ENCODE results near the gene COL10A1.

COL10A1 gene

GRCh38 chr6:116078945-116079344, 47.0 kb downstream of the COL10A1 start:
- H3K9me2 ChIP-seq (ENCODE audit: low read depth, low read length) = no peaks in the 10 kb centered on the region
- no peak overlapping the region for H2AFZ ChIP-seq (ENCODE audit: low read length)
- H3K9me3 ChIP-seq (ENCODE audit: low read length) = no peaks in the 10 kb centered on the region
- H3K9ac ChIP-seq (ENCODE audit: low read length) = no peak overlapping the region
- H3K4me2 ChIP-seq (ENCODE audit: low read length) = no peak overlapping the region
- H4K20me1 ChIP-seq (ENCODE audit: insufficient read depth, low read length) = no peaks in the 10 kb centered on the region
- no peaks in the 10 kb centered on the region for H3K27me3 ChIP-seq (ENCODE audit: insufficient read depth, low read length)
- H3K36me3 ChIP-seq (ENCODE audit: insufficient read depth, low read length) = no peaks in the 10 kb centered on the region
- no peaks in the 10 kb centered on the region for H3F3A ChIP-seq (ENCODE audit: insufficient read depth, low read length)
- H3K4me1 ChIP-seq (ENCODE audit: insufficient read depth, low read length, severe bottlenecking) = no peaks in the 10 kb centered on the region
- no peaks in the 10 kb centered on the region for H3K79me2 ChIP-seq (ENCODE audit: insufficient read depth, low read length)
- TF ChIP-seq CTCF (IDR thresholded peaks at IDR 0.05; ENCODE audit: low read length) (no peak), EZH2 (IDR thresholded peaks at IDR 0.05; ENCODE audit: borderline replicate concordance, low read length) (no peak)
- no peak overlapping the region for H3K4me3 ChIP-seq (ENCODE audit: low read depth, low read length, poor library complexity, severe bottlenecking)
- no peak overlapping the region for H3K27ac ChIP-seq (ENCODE audit: low read depth, low read length, poor library complexity, severe bottlenecking)

GRCh38 chr6:116078522-116078921, 47.4 kb downstream of the COL10A1 start:
- Histone ChIP-seq H3K79me2 (ENCODE audit: insufficient read depth, low read length) (no peaks in the 10 kb centered on the region), H3K9me3 (ENCODE audit: low read length) (no peaks in the 10 kb centered on the region), H3K4me1 (ENCODE audit: insufficient read depth, low read length, severe bottlenecking) (no peaks in the 10 kb centered on the region), H3F3A (ENCODE audit: insufficient read depth, low read length) (no peaks in the 10 kb centered on the region), H2AFZ (ENCODE audit: low read length) (no peak overlapping the region), H3K9me2 (ENCODE audit: low read depth, low read length) (no peaks in the 10 kb centered on the region), H4K20me1 (ENCODE audit: insufficient read depth, low read length) (no peaks in the 10 kb centered on the region), H3K27me3 (ENCODE audit: insufficient read depth, low read length) (no peaks in the 10 kb centered on the region), H3K4me3 (ENCODE audit: low read depth, low read length, poor library complexity, severe bottlenecking) (no peak overlapping the region), H3K27ac (ENCODE audit: low read depth, low read length, poor library complexity, severe bottlenecking) (no peak overlapping the region), H3K36me3 (ENCODE audit: insufficient read depth, low read length) (no peaks in the 10 kb centered on the region), H3K4me2 (ENCODE audit: low read length) (no peak overlapping the region), H3K9ac (ENCODE audit: low read length) (no peak overlapping the region)
- no peak for TF ChIP-seq CTCF (IDR thresholded peaks at IDR 0.05; ENCODE audit: low read length)
- TF ChIP-seq EZH2 (IDR thresholded peaks at IDR 0.05; ENCODE audit: borderline replicate concordance, low read length) = no peak

- H3K4me1 ChIP-seq (ENCODE audit: insufficient read depth, low read length, severe bottlenecking) = no peaks in the 10 kb centered on the region
- H2AFZ ChIP-seq (ENCODE audit: low read length) = no peak overlapping the region
- no peak overlapping the region for H3K4me2 ChIP-seq (ENCODE audit: low read length)
- H3K9me2 ChIP-seq (ENCODE audit: low read depth, low read length) = no peaks in the 10 kb centered on the region
- no peak overlapping the region for H3K4me3 ChIP-seq (ENCODE audit: low read depth, low read length, poor library complexity, severe bottlenecking)
- no peaks in the 10 kb centered on the region for H3K9me3 ChIP-seq (ENCODE audit: low read length)
- no peaks in the 10 kb centered on the region for H4K20me1 ChIP-seq (ENCODE audit: insufficient read depth, low read length)
- TF ChIP-seq EZH2 (IDR thresholded peaks at IDR 0.05; ENCODE audit: borderline replicate concordance, low read length) (no peak), CTCF (IDR thresholded peaks at IDR 0.05; ENCODE audit: low read length) (no peak)
- H3K9ac ChIP-seq (ENCODE audit: low read length) = no peak overlapping the region
- H3K27me3 ChIP-seq (ENCODE audit: insufficient read depth, low read length) = no peaks in the 10 kb centered on the region
- H3K27ac ChIP-seq (ENCODE audit: low read depth, low read length, poor library complexity, severe bottlenecking) = no peak overlapping the region
- no peaks in the 10 kb centered on the region for H3K79me2 ChIP-seq (ENCODE audit: insufficient read depth, low read length)
- no peaks in the 10 kb centered on the region for H3K36me3 ChIP-seq (ENCODE audit: insufficient read depth, low read length)
- H3F3A ChIP-seq (ENCODE audit: insufficient read depth, low read length) = no peaks in the 10 kb centered on the region
These were observed 51.1 kb downstream of the COL10A1 start for GRCh38 chr6:116074732-116075390.
